GM18526 (cell line): ENCODE results near the gene ST14.

Experiments
- POLR2A ChIP-seq: IDR thresholded peaks from 3 replicates; pipeline ENCODE4 v1.6.1; 2011; ENCODE audit not compliant: insufficient read length; ENCODE audit errors: extremely low read depth

ST14 gene

GRCh38 chr11:130218501-130219070 lies 59.0 kb downstream of the ST14 start:
- no peak for TF ChIP-seq POLR2A

- no peak for TF ChIP-seq POLR2A
Measured at GRCh38 chr11:130219148-130219547, 59.6 kb downstream of the ST14 start.

GRCh38 chr11:130220311-130221035 lies 60.9 kb downstream of the ST14 start:
- no peak for TF ChIP-seq POLR2A

- no peak for TF ChIP-seq POLR2A
Measured at GRCh38 chr11:130223291-130223971, 63.8 kb downstream of the ST14 start.

GRCh38 chr11:130227373-130227772 lies 67.8 kb downstream of the ST14 start:
- no peak for TF ChIP-seq POLR2A

GRCh38 chr11:130234315-130234714 lies 74.7 kb downstream of the ST14 start:
- no peak for TF ChIP-seq POLR2A

GRCh38 chr11:130237282-130238006 lies 77.9 kb downstream of the ST14 start:
- no peak for TF ChIP-seq POLR2A

- no peak for TF ChIP-seq POLR2A
Measured at GRCh38 chr11:130241713-130242112, 82.1 kb downstream of the ST14 start.

- no peak for TF ChIP-seq POLR2A
Measured at GRCh38 chr11:130243816-130244215, 84.2 kb downstream of the ST14 start.

- TF ChIP-seq POLR2A = no peak
Measured at GRCh38 chr11:130244848-130245247, 85.3 kb downstream of the ST14 start.

- TF ChIP-seq POLR2A = no peak
Measured at GRCh38 chr11:130246270-130246669, 86.7 kb downstream of the ST14 start.

GRCh38 chr11:130246738-130247137 lies 87.2 kb downstream of the ST14 start:
- no peak for TF ChIP-seq POLR2A

- no peak for TF ChIP-seq POLR2A
Measured at GRCh38 chr11:130247319-130247718, 87.7 kb downstream of the ST14 start.

- TF ChIP-seq POLR2A = no peak
Measured at GRCh38 chr11:130249371-130249770, 89.8 kb downstream of the ST14 start.
